H9 (cell line): ENCODE results near the gene PTK7. TPM values are rescaled to one million over a fixed set of nuclear protein-coding genes. Genes with fewer than 3 reads are reported as not detected.

Experiments
- DNase-seq: peaks from one replicate; pipeline ENCODE4 v3.0.0-alpha.2; 2017
- H2AFZ ChIP-seq: one replicate; pipeline ENCODE4 v1.6.1; 2013; ENCODE audit warnings: mild to moderate bottlenecking, low read length, control low read depth, moderate library complexity
- H2AK5ac ChIP-seq: 2 replicates; pipeline ENCODE4 v1.6.1; 2013; ENCODE audit warnings: low read length, control low read depth, mixed read lengths; ENCODE audit not compliant: insufficient read length
- H2BK120ac ChIP-seq: one replicate; pipeline ENCODE4 v1.6.1; 2013; ENCODE audit warnings: low read depth, mild to moderate bottlenecking, low read length, control low read depth, inconsistent platforms; ENCODE audit not compliant: poor library complexity, severe bottlenecking
- H2BK12ac ChIP-seq: 2 replicates; pipeline ENCODE4 v1.6.1; 2013; ENCODE audit warnings: low read length, control low read depth, mixed read lengths, low read depth; ENCODE audit not compliant: insufficient read length
- H2BK15ac ChIP-seq: 2 replicates; pipeline ENCODE4 v1.6.1; 2013; ENCODE audit warnings: low read depth, low read length, control low read depth
- H2BK20ac ChIP-seq: one replicate; pipeline ENCODE4 v1.6.1; 2013; ENCODE audit warnings: low read depth, mild to moderate bottlenecking, low read length, control low read depth, inconsistent platforms; ENCODE audit not compliant: poor library complexity, severe bottlenecking
- H2BK5ac ChIP-seq: 2 replicates; pipeline ENCODE4 v1.6.1; 2013; ENCODE audit warnings: low read length, control low read depth, mixed read lengths; ENCODE audit not compliant: insufficient read length
- H3K14ac ChIP-seq: 2 replicates; pipeline ENCODE4 v1.6.1; 2013; ENCODE audit warnings: low read length, control low read depth; ENCODE audit not compliant: insufficient read depth
- H3K18ac ChIP-seq: 2 replicates; pipeline ENCODE4 v1.6.1; 2013; ENCODE audit warnings: low read depth, mild to moderate bottlenecking, mixed read lengths, low read length, control low read depth; ENCODE audit not compliant: insufficient read length
- H3K23ac ChIP-seq: 2 replicates; pipeline ENCODE4 v1.6.1; 2013; ENCODE audit warnings: low read length, control low read depth, mixed read lengths, low read depth; ENCODE audit not compliant: insufficient read length
- H3K23me2 ChIP-seq: 2 replicates; pipeline ENCODE4 v1.6.1; 2013; ENCODE audit warnings: low read depth, mild to moderate bottlenecking, mixed read lengths, low read length, control low read depth; ENCODE audit not compliant: insufficient read length, poor library complexity, severe bottlenecking
- H3K27ac ChIP-seq: 2 replicates; pipeline ENCODE4 v1.5.1; 2013; ENCODE audit warnings: low read length, control low read depth, mixed read lengths, low read depth; ENCODE audit not compliant: insufficient read length
- H3K27me3 ChIP-seq: 2 replicates; pipeline ENCODE4 v1.6.1; 2013; ENCODE audit warnings: low read length, control low read depth, inconsistent platforms; ENCODE audit not compliant: insufficient read depth
- H3K4ac ChIP-seq: 2 replicates; pipeline ENCODE4 v1.6.1; 2013; ENCODE audit warnings: low read depth, mild to moderate bottlenecking, control low read depth, inconsistent platforms, low read length, moderate library complexity
- H3K4me1 ChIP-seq: 2 replicates; pipeline ENCODE4 v1.6.1; 2013; ENCODE audit warnings: low read length, control low read depth, inconsistent platforms; ENCODE audit not compliant: insufficient read depth
- H3K4me2 ChIP-seq: 2 replicates; pipeline ENCODE4 v1.6.1; 2013; ENCODE audit warnings: low read length, control low read depth, mixed read lengths; ENCODE audit not compliant: insufficient read length, insufficient read depth
- H3K56ac ChIP-seq: 2 replicates; pipeline ENCODE4 v1.6.1; 2013; ENCODE audit warnings: low read depth, mild to moderate bottlenecking, mixed read lengths, low read length, control low read depth; ENCODE audit not compliant: insufficient read length
- H3K79me1 ChIP-seq: 2 replicates; pipeline ENCODE4 v1.6.1; 2013; ENCODE audit warnings: low read depth, mild to moderate bottlenecking, moderate library complexity, low read length, control low read depth, inconsistent platforms; ENCODE audit not compliant: insufficient read depth, poor library complexity, severe bottlenecking
- H3K79me2 ChIP-seq: 2 replicates; pipeline ENCODE4 v1.6.1; 2013; ENCODE audit warnings: low read length, control low read depth, inconsistent platforms; ENCODE audit not compliant: insufficient read depth
- H3K9ac ChIP-seq: 2 replicates; pipeline ENCODE4 v1.6.1; 2013; ENCODE audit warnings: low read length, control low read depth, mixed read lengths; ENCODE audit not compliant: insufficient read length; ENCODE audit errors: extremely low read depth
- H3K9me3 ChIP-seq: one replicate; pipeline ENCODE4 v1.6.1; 2013; ENCODE audit warnings: low read depth, low read length, inconsistent platforms; ENCODE audit not compliant: control insufficient read depth
- H3T11ph ChIP-seq: one replicate; pipeline ENCODE4 v1.6.1; 2013; ENCODE audit warnings: mild to moderate bottlenecking, low read length, control low read depth, inconsistent platforms
- H4K20me1 ChIP-seq: one replicate; pipeline ENCODE4 v1.6.1; 2013; ENCODE audit not compliant: control insufficient read depth, insufficient read length, insufficient read depth
- H4K5ac ChIP-seq: 2 replicates; pipeline ENCODE4 v1.6.1; 2013; ENCODE audit warnings: low read depth, mild to moderate bottlenecking, mixed read lengths, low read length, control low read depth; ENCODE audit not compliant: insufficient read length
- H4K8ac ChIP-seq: replicated peaks from 2 replicates; pipeline ENCODE4 v1.6.1; 2013; ENCODE audit warnings: low read length, control low read depth, mixed read lengths, low read depth; ENCODE audit not compliant: insufficient read length
- H4K91ac ChIP-seq: 2 replicates; pipeline ENCODE4 v1.6.1; 2013; ENCODE audit warnings: low read depth, mild to moderate bottlenecking, moderate library complexity, mixed read lengths, low read length, control low read depth; ENCODE audit not compliant: insufficient read length
- H3K27ac Mint-ChIP-seq, 3 experiments: 2 replicates in 2 of 3; 3 replicates in 1 of 3; pipeline ENCODE4 v1.8.0; 2020 to 2021; ENCODE audit warnings: mixed read lengths in 3 of 3, mild to moderate bottlenecking in 1 of 3, moderate library complexity in 1 of 3
- H3K27me3 Mint-ChIP-seq: 2 replicates; pipeline ENCODE4 v1.8.0; 2021; ENCODE audit warnings: low read depth, mild to moderate bottlenecking, moderate library complexity, mixed read lengths
- H3K36me3 Mint-ChIP-seq, 3 experiments: 2 replicates in 2 of 3; 3 replicates in 1 of 3; pipeline ENCODE4 v1.8.0; 2020 to 2021; ENCODE audit warnings: low read depth in 3 of 3, mixed read lengths in 3 of 3; ENCODE audit not compliant: insufficient read depth in 1 of 3
- H3K4me1 Mint-ChIP-seq, 2 experiments: 2 replicates each; pipeline ENCODE4 v1.8.0; 2020; ENCODE audit warnings: mixed read lengths in 2 of 2
- H3K4me3 Mint-ChIP-seq, 2 experiments: 2 replicates in 1 of 2; 3 replicates in 1 of 2; pipeline ENCODE4 v1.8.0; 2020 to 2021; ENCODE audit warnings: mild to moderate bottlenecking in 2 of 2, mixed read lengths in 2 of 2, moderate library complexity in 1 of 2
- H3K9me3 Mint-ChIP-seq, 2 experiments: 2 replicates in 1 of 2; 3 replicates in 1 of 2; pipeline ENCODE4 v1.8.0; 2020; ENCODE audit warnings: mild to moderate bottlenecking in 2 of 2, mixed read lengths in 2 of 2, moderate library complexity in 1 of 2
- CTCF ChIP-seq: fragments of 200-600 bp; sonication (generic); conservative IDR thresholded peaks from 3 replicates; pipeline ENCODE4 v1.8.0; 2021; ENCODE audit warnings: antibody characterized with exemption, mild to moderate bottlenecking
- WGBS: extraction: QIAGEN DNeasy Blood & Tissue Kit; methylation state at CpG from one replicate; pipeline ENCODE4 v1.1.7; 2013; ENCODE audit warnings: missing lambda C conversion rate, low lambda C conversion rate, mixed read lengths; ENCODE audit not compliant: insufficient read length; ENCODE audit errors: extremely low coverage; 5-methylcytosine and 5-hydroxymethylcytosine counted together
- total RNA-seq: library from RNA; stranded (reverse); gene quantifications from 2 replicates; pipeline ENCODE4 v1.2.1, GENCODE V29; 2021

The PTK7 gene
- total RNA-seq, 1 experiment from 2014 or later: 128 TPM

- H3K27ac ChIP-seq: no peak overlapping the region
Measured at GRCh38 chr6:43189776-43190304, 113.7 kb downstream of the PTK7 start.

More at GRCh38 chr6:43189776-43190304, 113.7 kb downstream of the PTK7 start:
- no peaks in the 10 kb centered on the region for H3K9me3 Mint-ChIP-seq
- Histone ChIP-seq H2BK15ac (no peak overlapping the region), H3K9me3 (no peaks in the 10 kb centered on the region), H2BK20ac (no peak overlapping the region), H3K23me2 (no peaks in the 10 kb centered on the region), H2BK12ac (no peak overlapping the region), H2AFZ (no peak overlapping the region), H3K56ac (no peak overlapping the region), H3K9ac (no peak overlapping the region), H4K91ac (no peak overlapping the region), H3K14ac (no peak overlapping the region), H2BK120ac (no peak overlapping the region), H2BK5ac (no peak overlapping the region), H3K4me1 (no peaks in the 10 kb centered on the region), H3K27me3 (no peaks in the 10 kb centered on the region), H2AK5ac (no peak overlapping the region), H3K18ac (no peak overlapping the region), H3T11ph (no peak overlapping the region), H4K8ac (no peak overlapping the region), H3K4me2 (no peak overlapping the region), H3K79me1 (no peaks in the 10 kb centered on the region), H3K79me2 (no peaks in the 10 kb centered on the region), H3K4ac (no peak overlapping the region), H4K20me1 (no peaks in the 10 kb centered on the region), H4K5ac (no peak overlapping the region), H3K23ac (no peak overlapping the region)
- DNase-seq: no peak
- H3K4me1 Mint-ChIP-seq: no peaks in the 10 kb centered on the region
- no CpG with 5 or more reads among the region's 6 CpGs for WGBS
- no peak overlapping the region for H3K4me3 Mint-ChIP-seq
- no peak for TF ChIP-seq CTCF
- no peaks in the 10 kb centered on the region for H3K27me3 Mint-ChIP-seq
- H3K36me3 Mint-ChIP-seq: peaks cover 4 to 28% (median 22%) of the 10 kb centered on the region in 3 experiments; a peak in 5 of 7 replicates
- no peak overlapping the region for H3K27ac Mint-ChIP-seq
